GM21360 (cell line): ENCODE results near the gene REV1.
"Not testable (repeated sequence)": the region's sequence is repeated elsewhere in the genome, so short reads cannot be mapped to it uniquely, and the experiment has no call there.

Experiments used
- ATAC-seq: cut with Tn5 transposase; IDR thresholded peaks from one replicate; pipeline ENCODE4 v1.9.1; 2021; ENCODE audit warnings: mild to moderate bottlenecking, moderate library complexity; ENCODE audit not compliant: unreplicated experiment

The REV1 gene

GRCh38 chr2:99487906-99488305, 1.9 kb downstream of the REV1 start:
- ATAC-seq = no peak

GRCh38 chr2:99485824-99486223, 4.0 kb downstream of the REV1 start:
- ATAC-seq = no peak

GRCh38 chr2:99485411-99485810, 4.4 kb downstream of the REV1 start:
- ATAC-seq = no peak

GRCh38 chr2:99484205-99484604, 5.6 kb downstream of the REV1 start:
- ATAC-seq = no peak

GRCh38 chr2:99481941-99482340, 7.9 kb downstream of the REV1 start:
- ATAC-seq = no peak

- no peak for ATAC-seq
Measured at GRCh38 chr2:99481527-99481926, 8.3 kb downstream of the REV1 start.

GRCh38 chr2:99480390-99480789, 9.4 kb downstream of the REV1 start:
- ATAC-seq = no peak

GRCh38 chr2:99478632-99479031, 11.2 kb downstream of the REV1 start:
- ATAC-seq = no peak

- no peak for ATAC-seq
Measured at GRCh38 chr2:99477054-99477453, 12.8 kb downstream of the REV1 start.

GRCh38 chr2:99476629-99477028, 13.2 kb downstream of the REV1 start:
- no peak for ATAC-seq

- not testable (repeated sequence) for ATAC-seq
Measured at GRCh38 chr2:99475095-99475494, 14.7 kb downstream of the REV1 start.

- no peak for ATAC-seq
Measured at GRCh38 chr2:99473518-99474083, 16.2 kb downstream of the REV1 start.

- no peak for ATAC-seq
Measured at GRCh38 chr2:99472600-99472960, 17.2 kb downstream of the REV1 start.

GRCh38 chr2:99471654-99472599, 17.9 kb downstream of the REV1 start:
- ATAC-seq = no peak

GRCh38 chr2:99470957-99471356, 18.9 kb downstream of the REV1 start:
- no peak for ATAC-seq

GRCh38 chr2:99470459-99470858, 19.4 kb downstream of the REV1 start:
- ATAC-seq = not testable (repeated sequence)

GRCh38 chr2:99469394-99469793, 20.4 kb downstream of the REV1 start:
- no peak for ATAC-seq

GRCh38 chr2:99468155-99468554, 21.7 kb downstream of the REV1 start:
- no peak for ATAC-seq

GRCh38 chr2:99467390-99467789, 22.4 kb downstream of the REV1 start:
- no peak for ATAC-seq

GRCh38 chr2:99461828-99462483, 27.9 kb downstream of the REV1 start:
- ATAC-seq = no peak

- ATAC-seq = no peak
Measured at GRCh38 chr2:99458529-99458928, 31.3 kb downstream of the REV1 start.

GRCh38 chr2:99451686-99452085, 38.1 kb downstream of the REV1 start:
- ATAC-seq = no peak
